GM12874 (cell line): Measurements from ENCODE around the gene NUP98.

ENCODE experiments used
- CTCF ChIP-seq: IDR thresholded peaks from 2 replicates; pipeline ENCODE4 v1.5.1; 2011; ENCODE audit warnings: low read depth, mild to moderate bottlenecking, control low read depth, low read length, moderate library complexity; ENCODE audit not compliant: insufficient read depth

The NUP98 gene

DNA sequence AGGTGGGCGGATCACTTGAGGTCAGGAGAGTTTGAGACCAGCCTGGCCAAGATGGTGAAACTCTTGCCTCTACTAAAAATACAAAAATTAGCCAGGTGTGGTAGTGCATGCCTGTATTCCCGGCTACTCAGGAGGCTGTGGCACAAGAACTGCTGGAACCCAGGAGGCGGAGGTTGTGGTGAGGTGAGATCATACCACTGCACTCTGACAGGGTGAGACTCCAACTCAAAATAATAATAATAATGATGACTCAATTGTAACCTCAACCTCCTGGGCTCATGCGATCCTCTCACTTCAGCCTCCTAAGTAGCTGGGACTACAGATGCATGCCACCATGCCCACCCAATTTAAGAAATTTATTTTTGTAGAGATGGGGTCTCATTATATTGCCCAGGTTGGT, 110.6 kb downstream of the NUP98 start:
- no peak for TF ChIP-seq CTCF

DNA sequence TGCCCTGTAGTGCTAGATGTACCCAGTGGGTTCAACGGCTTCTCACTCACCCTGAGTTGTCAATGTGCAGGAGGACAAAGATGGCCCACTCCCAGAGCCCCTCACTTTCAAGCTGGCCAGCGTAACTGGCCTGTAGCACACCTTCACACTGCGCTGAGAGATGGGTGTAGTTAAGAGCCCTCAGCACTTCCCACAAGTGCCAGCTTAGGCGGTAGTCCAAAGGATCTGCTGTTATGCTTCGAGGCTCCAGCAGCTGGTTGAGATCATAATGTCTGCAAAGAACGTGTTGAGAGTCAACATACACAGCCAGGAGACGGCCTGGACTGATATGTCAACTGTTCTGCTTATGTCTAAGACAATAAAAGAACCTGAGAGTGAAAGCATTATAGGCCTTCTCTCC, 111.4 kb downstream of the NUP98 start:
- TF ChIP-seq CTCF: no peak

DNA sequence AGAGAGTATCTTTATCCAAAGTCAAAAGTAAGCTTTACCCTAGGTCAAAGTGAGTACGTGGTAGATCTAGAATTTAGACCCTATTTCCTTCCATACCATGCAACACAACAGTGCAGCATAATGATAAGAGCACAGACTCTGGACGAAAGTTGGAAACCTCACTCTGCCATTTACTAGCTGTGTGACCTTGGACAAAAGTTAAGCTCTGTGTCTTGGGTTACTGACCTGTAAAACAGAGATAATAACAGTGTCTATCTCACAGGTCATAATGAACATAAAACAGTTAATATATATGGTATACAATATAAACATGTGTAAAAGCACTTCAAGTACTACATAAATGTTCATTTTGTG, 112.6 kb downstream of the NUP98 start:
- no peak for TF ChIP-seq CTCF

DNA sequence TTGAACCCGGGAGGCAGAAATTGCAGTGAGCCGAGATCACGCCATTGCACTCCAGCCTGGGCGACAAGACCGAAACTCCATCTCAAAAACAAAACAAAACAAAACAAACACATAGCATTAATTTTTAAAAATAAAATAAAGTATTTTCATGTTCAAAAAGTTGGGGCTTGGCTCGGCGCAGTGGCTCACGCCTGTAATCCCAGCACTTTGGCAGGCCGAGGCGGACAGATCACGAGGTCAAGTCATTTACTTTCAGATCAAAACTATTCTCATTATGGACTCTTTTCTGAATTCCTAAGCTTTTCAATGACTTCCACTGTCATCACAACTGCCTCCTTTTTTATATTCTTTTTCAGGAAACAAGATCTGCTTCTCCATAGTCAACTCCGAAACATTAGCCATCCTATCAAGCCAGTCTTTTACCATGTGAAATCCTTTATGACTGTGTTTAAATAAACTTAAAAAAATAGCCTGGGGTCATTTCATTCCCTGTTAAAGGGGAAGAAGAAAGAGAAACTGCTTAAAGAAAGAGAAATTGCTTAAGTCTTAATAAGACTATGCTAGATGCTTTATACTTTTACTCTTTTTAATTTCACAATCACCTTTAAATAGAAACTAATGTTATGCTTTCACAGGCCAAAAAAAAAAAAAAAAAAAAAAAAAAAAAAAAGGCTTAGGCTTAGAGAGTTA, 113.1 kb downstream of the NUP98 start:
- TF ChIP-seq CTCF: no peak

GRCh38 chr11:3683039-3683438, 114.3 kb downstream of the NUP98 start:
- no peak for TF ChIP-seq CTCF

GRCh38 chr11:3679077-3679476, 118.3 kb downstream of the NUP98 start:
- no peak for TF ChIP-seq CTCF

DNA sequence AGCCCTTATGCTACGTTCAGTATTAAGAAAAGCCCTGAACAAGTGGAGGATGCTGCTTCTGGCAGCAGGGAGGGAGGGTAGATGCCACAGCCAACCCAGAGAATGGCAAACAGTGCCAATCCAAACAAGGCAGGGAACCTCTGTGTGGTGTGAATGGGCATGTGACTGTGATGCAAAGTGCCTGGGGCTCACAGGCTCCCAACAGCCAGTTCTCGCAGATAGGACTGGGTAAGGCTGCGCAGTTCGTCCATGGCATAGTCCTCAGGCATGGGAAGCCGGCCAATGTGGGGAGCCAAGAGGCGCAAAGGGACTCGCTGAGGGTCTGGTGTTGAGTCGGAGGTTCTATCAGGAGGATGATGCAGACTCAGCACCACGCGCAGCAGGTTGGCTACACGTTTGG, 121.4 kb downstream of the NUP98 start:
- no peak for TF ChIP-seq CTCF

GRCh38 chr11:3674189-3674588, 123.2 kb downstream of the NUP98 start:
- no peak for TF ChIP-seq CTCF
